Renal cortex interstitium (tissue), 11 donors: ENCODE measurements around the gene GBA3. TPM values are rescaled to one million over a fixed set of nuclear protein-coding genes. Genes with fewer than 3 reads are reported as not detected.

Source experiments
- DNase-seq, 11 donors: peaks; one replicate each; pipeline ENCODE4 v3.0.0-alpha.2; 2013; ENCODE audit warnings: low read depth in 9 of 11, low spot score in 4 of 11; ENCODE audit errors: extremely low read depth in 1 of 11
- polyA plus RNA-seq, 3 donors: library from polyadenylated mRNA; unstranded; fragments of 120-200 nt; gene quantifications; one replicate each; pipeline ENCODE4 v1.2.1, GENCODE V29; 2013; ENCODE audit not compliant: insufficient read length in 3 of 3

Gene GBA3
- polyA plus RNA-seq, 3 donors = 13.0 to 15.7 (median 13.9) TPM

- DNase-seq = no peak
Observed at GRCh38 chr4:22744478-22745062, 51.8 kb downstream of the GBA3 start.

- no peak for DNase-seq
Observed at GRCh38 chr4:22745234-22745633, 52.5 kb downstream of the GBA3 start.

DNA sequence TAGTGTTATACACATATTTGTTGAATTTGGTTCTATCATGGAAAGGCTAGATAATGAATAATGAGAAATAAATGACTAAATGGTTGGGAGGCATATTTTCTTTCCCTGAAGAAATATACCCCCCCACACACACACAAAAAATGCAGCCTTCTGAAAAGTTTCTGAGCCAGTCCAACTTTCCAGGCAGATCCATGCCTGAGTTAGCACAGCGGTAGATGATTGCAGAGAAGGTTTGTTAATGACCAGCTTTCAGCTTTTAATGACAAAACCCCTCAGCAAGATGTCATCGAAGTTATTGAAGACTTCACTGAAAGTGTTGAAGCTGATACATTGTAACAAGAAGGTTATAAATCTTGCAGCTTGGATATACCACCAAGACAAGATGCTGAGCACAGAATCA lies 61.4 kb downstream of the GBA3 start:
- DNase-seq = peak in 4 of 11 donors; percentile 3 to 47 (median 18)

GRCh38 chr4:22762548-22762947 lies 69.8 kb downstream of the GBA3 start:
- no peak for DNase-seq

DNA sequence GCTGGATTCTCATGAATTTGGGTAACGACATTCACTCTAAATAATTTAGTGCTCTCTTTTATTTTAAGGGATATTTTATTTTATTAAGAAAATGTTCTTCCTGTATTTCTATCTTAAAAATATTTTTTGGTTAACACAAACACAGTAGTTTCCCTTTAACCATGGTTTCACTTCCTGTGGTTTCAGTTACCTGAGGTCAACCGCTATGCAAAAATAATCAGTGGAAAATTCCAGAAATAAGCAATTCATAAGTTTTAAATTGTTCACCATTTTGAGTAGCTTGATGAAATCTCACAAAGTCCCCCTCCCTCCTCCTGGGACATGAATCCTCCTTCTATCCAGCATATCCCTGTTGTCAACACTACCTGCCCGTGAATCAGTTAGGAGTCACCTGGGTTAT lies 71.4 kb downstream of the GBA3 start:
- no peak for DNase-seq

GRCh38 chr4:22766068-22766467 lies 73.3 kb downstream of the GBA3 start:
- DNase-seq = no peak

- no peak for DNase-seq
Observed at GRCh38 chr4:22778547-22779163, 85.9 kb downstream of the GBA3 start.

DNA sequence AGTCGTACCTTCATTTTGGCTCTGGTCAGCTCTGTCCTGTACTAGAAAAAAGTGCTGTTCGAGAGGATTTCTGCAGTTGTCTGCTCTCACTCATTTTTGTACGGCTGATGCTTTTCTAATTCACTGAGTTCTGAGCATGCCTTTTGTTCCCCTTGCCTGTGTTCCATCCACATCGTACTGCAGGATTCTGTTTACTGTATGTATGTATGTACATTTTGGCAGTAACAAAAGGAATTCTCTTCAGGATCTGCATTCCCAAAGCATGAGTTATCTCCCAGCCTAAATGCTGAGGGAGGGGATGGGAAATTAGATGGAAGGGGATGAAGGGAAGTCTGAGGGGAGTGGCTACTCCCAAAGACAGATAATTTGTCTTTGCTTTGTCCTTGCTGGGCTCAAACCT lies 87.6 kb downstream of the GBA3 start:
- no peak for DNase-seq

DNA sequence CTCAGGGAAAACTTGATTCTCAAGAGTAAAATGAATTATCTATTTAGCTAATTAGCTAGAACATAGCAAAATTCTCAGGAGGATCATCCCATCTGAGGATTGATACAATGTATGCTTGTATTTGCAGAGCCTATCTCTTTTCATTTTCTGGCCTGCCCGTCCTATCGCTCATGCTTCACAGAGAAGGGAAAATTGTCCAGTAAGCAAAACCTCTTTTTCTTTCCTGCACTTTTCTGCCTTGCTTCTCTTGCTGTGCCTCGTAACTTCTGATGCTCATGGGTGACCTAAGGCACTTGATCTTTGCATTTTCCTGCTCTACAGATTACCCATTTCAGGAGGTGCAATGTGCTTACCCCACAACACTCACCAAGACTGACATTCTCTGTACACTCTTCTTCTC lies 88.1 kb downstream of the GBA3 start:
- no peak for DNase-seq

- no peak for DNase-seq
Observed at GRCh38 chr4:22787753-22788375, 95.1 kb downstream of the GBA3 start.

DNA sequence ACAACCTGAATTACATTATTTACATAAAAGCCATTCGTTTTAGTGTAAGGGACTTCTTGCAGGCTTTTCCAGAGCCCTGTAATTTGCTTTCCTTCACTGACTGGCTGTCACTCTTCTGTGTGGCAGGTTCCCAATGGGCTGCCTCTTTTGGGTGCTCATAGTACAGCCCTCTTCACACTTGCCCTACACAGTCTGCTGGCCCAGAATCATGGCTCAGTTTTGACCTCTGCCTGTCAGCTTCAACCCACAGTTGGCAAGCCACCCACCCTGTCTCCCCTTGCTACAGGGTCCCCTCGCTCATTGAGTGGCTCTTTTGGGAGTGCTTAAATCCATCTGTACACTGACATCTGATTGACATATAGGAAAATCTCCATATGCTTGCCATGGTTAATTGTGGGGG lies 97.9 kb downstream of the GBA3 start:
- no peak for DNase-seq

GRCh38 chr4:22794732-22795131 lies 102.0 kb downstream of the GBA3 start:
- DNase-seq = no peak

GRCh38 chr4:22801391-22801790 lies 108.7 kb downstream of the GBA3 start:
- no peak for DNase-seq

DNA sequence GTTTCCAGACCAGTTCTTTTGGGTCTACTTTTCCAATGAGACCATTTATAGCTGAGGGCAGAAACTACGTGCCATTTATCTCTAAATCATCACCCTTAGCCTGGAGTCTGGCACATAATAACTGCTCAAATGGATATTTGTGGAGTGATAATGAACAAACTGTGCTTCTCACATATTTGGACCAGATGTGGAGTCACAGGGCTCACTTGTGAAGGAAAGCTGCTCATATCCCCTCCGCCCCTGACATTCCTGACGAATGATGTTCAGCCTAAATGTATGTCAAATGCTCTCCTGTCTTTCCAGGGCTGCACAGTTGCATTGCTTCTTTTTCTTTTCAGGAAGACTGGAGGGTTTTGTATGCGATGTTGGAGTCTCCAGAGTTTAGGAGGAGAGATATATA lies 110.1 kb downstream of the GBA3 start:
- no peak for DNase-seq

GRCh38 chr4:22803512-22803911 lies 110.8 kb downstream of the GBA3 start:
- DNase-seq = no peak

GRCh38 chr4:22814906-22815305 lies 122.2 kb downstream of the GBA3 start:
- DNase-seq = no peak

DNA sequence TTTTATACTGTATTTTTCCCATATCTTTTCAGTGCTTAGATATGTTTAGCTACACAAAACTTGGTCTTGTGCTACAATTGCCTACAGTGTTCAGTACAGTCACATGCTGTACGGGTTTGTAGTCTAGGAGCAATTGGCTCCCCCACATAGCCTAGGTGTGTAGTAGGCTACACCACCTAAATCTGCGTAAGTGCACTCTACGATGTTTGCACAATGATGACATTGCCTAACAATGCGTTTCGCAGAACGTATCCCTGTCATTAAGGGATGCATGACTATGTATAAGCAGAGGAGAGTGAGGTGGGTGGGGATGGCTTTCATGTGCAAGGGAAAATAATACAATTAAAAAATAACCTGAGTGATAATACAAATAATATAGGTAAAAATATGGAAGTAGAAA lies 131.4 kb downstream of the GBA3 start:
- no peak for DNase-seq

DNA sequence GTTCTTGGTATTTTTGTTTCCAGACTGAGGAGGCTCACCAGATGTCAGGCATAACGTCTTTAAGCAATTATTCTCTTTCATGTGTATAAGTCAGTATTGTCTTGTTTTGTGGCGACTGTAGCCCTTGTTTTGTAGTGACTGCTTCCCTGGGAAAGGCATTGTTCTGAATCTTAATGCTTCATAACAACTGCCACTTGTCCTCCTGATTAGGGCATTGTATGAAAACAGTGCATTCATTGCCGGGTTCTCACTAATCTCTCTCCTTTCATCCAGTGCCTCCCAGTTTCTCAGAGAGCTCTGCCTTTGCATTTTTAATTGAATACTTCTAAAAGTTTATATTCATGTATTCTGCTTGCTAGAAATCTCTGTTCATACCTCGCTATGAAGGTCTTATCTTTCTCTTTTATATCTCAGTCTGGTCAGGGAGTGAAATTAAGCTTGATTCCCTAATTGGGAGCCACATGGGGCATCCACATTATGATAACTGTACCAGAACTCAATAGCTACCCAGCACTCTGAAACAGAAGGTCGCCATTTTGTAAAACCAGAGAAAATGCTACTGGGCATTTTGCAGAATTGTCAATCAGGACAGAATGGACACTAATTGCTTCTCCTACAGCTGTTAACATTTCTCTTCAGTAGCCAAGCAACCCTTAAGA lies 149.8 kb downstream of the GBA3 start:
- DNase-seq = no peak

GRCh38 chr4:22848332-22848731 lies 155.6 kb downstream of the GBA3 start:
- no peak for DNase-seq

GRCh38 chr4:22850055-22850454 lies 157.3 kb downstream of the GBA3 start:
- DNase-seq = no peak
